Sigmoid colon (tissue), 4 donors: ENCODE results near the gene MXRA8.

Source experiments
- CTCF ChIP-seq, 4 experiments: fragments of 450-650 bp in 3 of 4; fragments of 200-600 bp in 1 of 4; IDR thresholded peaks; one replicate each; pipeline ENCODE4 v1.5.1; 2016 to 2019; ENCODE audit warnings: antibody characterized with exemption in 4 of 4, mild to moderate bottlenecking in 3 of 4, moderate library complexity in 2 of 4
- POLR2A ChIP-seq, 2 donors: fragments of 450-650 bp; IDR thresholded peaks; one replicate each; pipeline ENCODE4 v1.6.1; 2016; ENCODE audit warnings: antibody characterized with exemption in 2 of 2, mild to moderate bottlenecking in 2 of 2, moderate library complexity in 2 of 2
- POLR2AphosphoS5 ChIP-seq, 4 donors: sonication (generic); formaldehyde crosslinking; IDR thresholded peaks; one replicate each; pipeline ENCODE4 v1.6.1; 2017; ENCODE audit warnings: antibody characterized with exemption in 4 of 4

GRCh38 chr1:1346501-1346890, 11.9 kb downstream of the MXRA8 start:
- no peak for TF ChIP-seq CTCF (IDR thresholded peaks at IDR 0.05)
- TF ChIP-seq POLR2AphosphoS5 (IDR thresholded peaks at IDR 0.05): no peak
- no peak for TF ChIP-seq POLR2A (IDR thresholded peaks at IDR 0.05)
